Activated CD8-positive, alpha-beta T cell treated with anti-CD3 and anti-CD28 coated beads for 36 hours (primary cell): ENCODE data around the gene IFT57. TPM values are rescaled to one million over a fixed set of nuclear protein-coding genes. Genes with fewer than 3 reads are reported as not detected.
A peak's percentile ranks its signal among the peaks of the same experiment; 100 is the strongest.

ENCODE experiments used
- ATAC-seq: fragments of 200-7000 bp; cut with Tn5 transposase; one replicate; pipeline ENCODE4 v1.10.0; 2021; ENCODE audit warnings: mild to moderate bottlenecking, moderate library complexity
- CTCF ChIA-PET: fragments of 350-600 bp; sonication (Branson Sonifier 250); formaldehyde crosslinking; loops from one replicate; lab custom pipeline; 2021; ENCODE audit warnings: antibody characterized with exemption; lab: Charles Lee
- POLR2A ChIA-PET: fragments of 350-600 bp; sonication (Branson Sonifier 250); formaldehyde crosslinking; loops from one replicate; lab custom pipeline; 2021; ENCODE audit warnings: antibody characterized with exemption; lab: Charles Lee
- DNase-seq: peaks from one replicate; pipeline ENCODE4 v3.0.0-alpha.2; 2020
- H3K27ac Mint-ChIP-seq: one replicate; pipeline ENCODE4 v1.8.0; 2021; ENCODE audit warnings: mild to moderate bottlenecking, mixed read lengths
- H3K27me3 Mint-ChIP-seq: one replicate; pipeline ENCODE4 v1.8.0; 2021; ENCODE audit warnings: mixed read lengths
- H3K36me3 Mint-ChIP-seq: one replicate; pipeline ENCODE4 v1.8.0; 2021; ENCODE audit warnings: low read depth, mixed read lengths
- H3K4me1 Mint-ChIP-seq: one replicate; pipeline ENCODE4 v1.8.0; 2021; ENCODE audit warnings: low read depth, mixed read lengths
- H3K4me3 Mint-ChIP-seq: one replicate; pipeline ENCODE4 v1.8.0; 2021; ENCODE audit warnings: mild to moderate bottlenecking, moderate library complexity, mixed read lengths
- H3K9me3 Mint-ChIP-seq: one replicate; pipeline ENCODE4 v1.8.0; 2021; ENCODE audit warnings: mixed read lengths
- intact Hi-C: fragments of 100-400 bp; cut with micrococcal nuclease; formaldehyde crosslinking; loops from one replicate; pipeline ENCODE4 v1.10.0; 2022
- total RNA-seq, 2 experiments: library from RNA; stranded (reverse); gene quantifications; one replicate each; pipeline ENCODE4 v1.2.3, GENCODE V29; 2021
- TF ChIP-seq, protein P1 (sequence below): fragments of 200-600 bp; IDR thresholded peaks from one replicate; pipeline ENCODE4 v1.8.0; 2022; ENCODE audit warnings: antibody characterized with exemption, mild to moderate bottlenecking

Gene IFT57
- total RNA-seq, 2 experiments from 2014 or later = 30.9 to 35.3 TPM

- H3K36me3 Mint-ChIP-seq = no peaks in the 10 kb centered on the region
- DNase-seq (no peak), ATAC-seq (no peak)
- intact Hi-C loops = no loop called here
- no peaks in the 10 kb centered on the region for H3K9me3 Mint-ChIP-seq
- ChIA-PET CTCF (no interaction called here), POLR2A (interaction anchor here (2.0 kb wide), 1 partner anchor 49 kb away, joined by 5 read pairs; no protein-coding TSS in a partner anchor)
- no peak overlapping the region for H3K27ac Mint-ChIP-seq
- TF ChIP-seq, protein P1, sequence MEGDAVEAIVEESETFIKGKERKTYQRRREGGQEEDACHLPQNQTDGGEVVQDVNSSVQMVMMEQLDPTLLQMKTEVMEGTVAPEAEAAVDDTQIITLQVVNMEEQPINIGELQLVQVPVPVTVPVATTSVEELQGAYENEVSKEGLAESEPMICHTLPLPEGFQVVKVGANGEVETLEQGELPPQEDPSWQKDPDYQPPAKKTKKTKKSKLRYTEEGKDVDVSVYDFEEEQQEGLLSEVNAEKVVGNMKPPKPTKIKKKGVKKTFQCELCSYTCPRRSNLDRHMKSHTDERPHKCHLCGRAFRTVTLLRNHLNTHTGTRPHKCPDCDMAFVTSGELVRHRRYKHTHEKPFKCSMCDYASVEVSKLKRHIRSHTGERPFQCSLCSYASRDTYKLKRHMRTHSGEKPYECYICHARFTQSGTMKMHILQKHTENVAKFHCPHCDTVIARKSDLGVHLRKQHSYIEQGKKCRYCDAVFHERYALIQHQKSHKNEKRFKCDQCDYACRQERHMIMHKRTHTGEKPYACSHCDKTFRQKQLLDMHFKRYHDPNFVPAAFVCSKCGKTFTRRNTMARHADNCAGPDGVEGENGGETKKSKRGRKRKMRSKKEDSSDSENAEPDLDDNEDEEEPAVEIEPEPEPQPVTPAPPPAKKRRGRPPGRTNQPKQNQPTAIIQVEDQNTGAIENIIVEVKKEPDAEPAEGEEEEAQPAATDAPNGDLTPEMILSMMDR = no peak
- no peaks in the 10 kb centered on the region for H3K27me3 Mint-ChIP-seq
- H3K4me3 Mint-ChIP-seq = no peak overlapping the region
- H3K4me1 Mint-ChIP-seq = peaks cover 18% of the 10 kb centered on the region
Observed at GRCh38 chr3:108228286-108228685, 6.1 kb upstream of the IFT57 start.

- TF ChIP-seq, protein P1 = no peak
- intact Hi-C loops = no loop called here
- ATAC-seq = no peak
- CTCF ChIA-PET = no interaction called here
- H3K36me3 Mint-ChIP-seq = no peaks in the 10 kb centered on the region
- no peak overlapping the region for H3K27ac Mint-ChIP-seq
- DNase-seq = no peak
- POLR2A ChIA-PET = interaction anchor here (0.6 kb wide), 1 partner anchor 280 kb away, joined by 3 read pairs; no protein-coding TSS in a partner anchor
- peaks cover 20% of the 10 kb centered on the region for H3K4me1 Mint-ChIP-seq
- no peaks in the 10 kb centered on the region for H3K9me3 Mint-ChIP-seq
- no peaks in the 10 kb centered on the region for H3K27me3 Mint-ChIP-seq
- H3K4me3 Mint-ChIP-seq = no peak overlapping the region
Observed at GRCh38 chr3:108227131-108227530, 4.9 kb upstream of the IFT57 start.

DNA sequence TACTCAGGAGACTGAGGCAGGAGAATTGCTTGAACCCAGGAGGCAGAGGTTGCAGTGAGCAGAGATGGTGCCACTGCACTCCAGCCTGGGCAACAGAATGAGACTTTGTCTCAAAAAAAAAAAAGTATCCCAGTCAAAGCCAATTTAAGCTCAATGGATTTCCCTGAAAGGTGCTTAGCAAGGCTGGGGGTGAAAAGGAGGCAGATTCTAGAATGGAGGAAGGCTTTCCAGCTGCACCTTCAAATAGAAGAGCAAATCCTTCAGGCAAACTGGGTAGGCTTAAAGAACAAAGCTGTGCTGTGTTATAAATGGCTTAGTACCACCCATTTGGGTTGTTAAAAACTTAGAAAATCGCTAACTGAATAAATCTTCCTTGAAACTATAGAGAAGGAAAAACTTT, 3.0 kb upstream of the IFT57 start:
- ATAC-seq = no peak
- Mint-ChIP-seq H3K36me3 (no peaks in the 10 kb centered on the region), H3K27ac (no peak overlapping the region), H3K4me1 (peaks cover 32% of the 10 kb centered on the region), H3K9me3 (no peaks in the 10 kb centered on the region), H3K27me3 (no peaks in the 10 kb centered on the region), H3K4me3 (no peak overlapping the region)
- DNase-seq = no peak
- intact Hi-C loops = no loop called here
- ChIA-PET CTCF (interaction anchor here (1.0 kb wide), 1 partner anchor 67 kb away, joined by 3 read pairs; no protein-coding TSS in a partner anchor), POLR2A (no interaction called here)
- TF ChIP-seq, protein P1 = no peak

DNA sequence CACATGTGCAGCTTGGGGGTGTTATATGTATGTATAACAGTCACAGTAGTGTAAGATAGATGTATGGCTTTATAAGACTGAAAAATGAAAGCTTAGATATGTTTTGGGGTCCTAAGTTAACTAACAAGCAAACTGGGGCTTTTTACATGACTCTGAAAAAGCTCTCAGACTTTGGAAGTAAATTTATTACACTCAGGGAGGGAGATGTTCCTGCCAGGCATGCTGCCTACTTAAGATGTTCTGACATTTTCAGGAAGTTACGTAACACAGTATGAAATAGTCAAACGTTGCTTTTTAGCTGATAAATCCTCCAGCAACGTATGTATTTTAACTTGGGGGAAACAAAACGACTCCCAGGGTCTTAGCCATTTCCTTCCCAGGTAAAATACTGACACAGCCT, 1.7 kb upstream of the IFT57 start:
- peak overlapping the region; percentile 99 for H3K4me3 Mint-ChIP-seq
- peak overlapping the region; percentile 99 for H3K27ac Mint-ChIP-seq
- TF ChIP-seq, protein P1 = no peak
- no peaks in the 10 kb centered on the region for H3K9me3 Mint-ChIP-seq
- H3K36me3 Mint-ChIP-seq = no peaks in the 10 kb centered on the region
- H3K27me3 Mint-ChIP-seq = no peaks in the 10 kb centered on the region
- POLR2A ChIA-PET = interaction anchor here (0.6 to 4.1 kb wide), 9 partner anchors 13 to 468 kb away, joined by 3 to 19 read pairs (median 4); no protein-coding TSS in a partner anchor
- intact Hi-C loops = loop anchor here (5.0 kb wide), 3 partner anchors 68 to 253 kb away; no protein-coding TSS in a partner anchor
- ATAC-seq (no peak), DNase-seq (peak; percentile 28)
- CTCF ChIA-PET = interaction anchor here (0.6 to 3.5 kb wide), 11 partner anchors 67 to 257 kb away, joined by 3 to 13 read pairs (median 3); no protein-coding TSS in a partner anchor
- peaks cover 42% of the 10 kb centered on the region for H3K4me1 Mint-ChIP-seq

GRCh38 chr3:108222853-108223565, 785 bp upstream of the IFT57 start:
- no peaks in the 10 kb centered on the region for H3K36me3 Mint-ChIP-seq
- intact Hi-C loops = loop anchor here (5.0 kb wide), 3 partner anchors 69 to 254 kb away; no protein-coding TSS in a partner anchor
- TF ChIP-seq, protein P1 = no peak
- ChIA-PET POLR2A (interaction anchor here (0.8 to 4.1 kb wide), 13 partner anchors 11 to 367 kb away, joined by 3 to 19 read pairs (median 4); no protein-coding TSS in a partner anchor), CTCF (interaction anchor here (0.8 to 3.5 kb wide), 13 partner anchors 9 to 296 kb away, joined by 3 to 13 read pairs (median 3); no protein-coding TSS in a partner anchor)
- H3K4me1 Mint-ChIP-seq = peaks cover 45% of the 10 kb centered on the region
- no peak for DNase-seq
- H3K27me3 Mint-ChIP-seq = no peaks in the 10 kb centered on the region
- H3K27ac Mint-ChIP-seq = peak overlapping the region; percentile 99
- ATAC-seq = no peak
- peak overlapping the region; percentile 99 for H3K4me3 Mint-ChIP-seq
- no peaks in the 10 kb centered on the region for H3K9me3 Mint-ChIP-seq
